Stimulated activated CD4-positive, alpha-beta T cell treated with anti-CD3 and anti-CD28 coated beads, Interleukin-15, amount 100 ng/mL, for 24 hours (primary cell): ENCODE data around the gene FNDC4.
"Not testable (repeated sequence)": the region's sequence is repeated elsewhere in the genome, so short reads cannot be mapped to it uniquely, and the experiment has no call there.

Experiments used
- DNase-seq: peaks from one replicate; pipeline ENCODE4 v3.0.0-alpha.2; 2020

The FNDC4 gene

GRCh38 chr2:27494944-27495554 lies at the start of gene FNDC4:
FNDC4 (minus strand) TSS chr2:27495200; CDS start chr2:27494679, 521 bp downstream.
- DNase-seq, result peak; percentile 37

- no peak for DNase-seq
These were observed 49.3 kb upstream of the FNDC4 start for GRCh38 chr2:27544143-27544821.

- not testable (repeated sequence) for DNase-seq
These were observed 44.6 kb upstream of the FNDC4 start for GRCh38 chr2:27539649-27540048.

GRCh38 chr2:27538839-27539450 lies 43.9 kb upstream of the FNDC4 start:
- DNase-seq, result not testable (repeated sequence)

GRCh38 chr2:27537287-27537686 lies 42.3 kb upstream of the FNDC4 start:
- no peak for DNase-seq

GRCh38 chr2:27531983-27532382 lies 37.0 kb upstream of the FNDC4 start:
- no peak for DNase-seq

- no peak for DNase-seq
These were observed 32.2 kb upstream of the FNDC4 start for GRCh38 chr2:27527182-27527581.

GRCh38 chr2:27522400-27522945 lies 27.5 kb upstream of the FNDC4 start:
- DNase-seq, result no peak

- no peak for DNase-seq
These were observed 25.3 kb upstream of the FNDC4 start for GRCh38 chr2:27520316-27520715.

GRCh38 chr2:27518782-27519113 lies 23.7 kb upstream of the FNDC4 start:
- DNase-seq, result no peak

GRCh38 chr2:27518113-27518781 lies 23.2 kb upstream of the FNDC4 start:
- DNase-seq, result no peak

- no peak for DNase-seq
These were observed 14.3 kb upstream of the FNDC4 start for GRCh38 chr2:27509326-27509725.

- no peak for DNase-seq
These were observed 12.3 kb upstream of the FNDC4 start for GRCh38 chr2:27507293-27507692.

GRCh38 chr2:27506587-27506986 lies 11.6 kb upstream of the FNDC4 start:
- no peak for DNase-seq

- DNase-seq, result no peak
These were observed 7.1 kb upstream of the FNDC4 start for GRCh38 chr2:27502142-27502541.

- DNase-seq, result no peak
These were observed 6.0 kb upstream of the FNDC4 start for GRCh38 chr2:27501042-27501441.

GRCh38 chr2:27498975-27499374 lies 4.0 kb upstream of the FNDC4 start:
- DNase-seq, result no peak

GRCh38 chr2:27497288-27497627 lies 2.3 kb upstream of the FNDC4 start:
- DNase-seq, result no peak

GRCh38 chr2:27496357-27497287 lies 1.6 kb upstream of the FNDC4 start, which contains the start of gene GCKR:
GCKR (plus strand) TSS chr2:27496839; CDS start chr2:27496905, 66 bp downstream.
- DNase-seq, result no peak

- DNase-seq, result no peak
These were observed 898 bp upstream of the FNDC4 start for GRCh38 chr2:27495840-27496356.

GRCh38 chr2:27494284-27494943 lies 586 bp downstream of the FNDC4 start:
- DNase-seq, result peak; percentile 7

- no peak for DNase-seq
These were observed 1.1 kb downstream of the FNDC4 start for GRCh38 chr2:27493948-27494283.
